Measurements from ENCODE around the gene LPAR1.

Gene LPAR1

GRCh38 chr9:110967196-110967595, 71.1 kb downstream of the LPAR1 start:
- Histone ChIP-seq H2AFZ (ENCODE audit: low read length) (no peak overlapping the region), H3K9ac (ENCODE audit: low read depth, low read length, poor library complexity, severe bottlenecking) (no peak overlapping the region), H3K79me2 (ENCODE audit: insufficient read depth, low read length) (no peaks in the 10 kb centered on the region), H3K4me3 (ENCODE audit: low read length, poor library complexity, severe bottlenecking) (no peak overlapping the region), H3K27me3 (ENCODE audit: insufficient read depth, low read length, poor library complexity, severe bottlenecking) (no peaks in the 10 kb centered on the region), H4K20me1 (ENCODE audit: insufficient read depth, low read length, poor library complexity, severe bottlenecking) (no peaks in the 10 kb centered on the region), H3K9me2 (replicated peaks; ENCODE audit: low read depth, low read length) (no peaks in the 10 kb centered on the region), H3K9me3 (ENCODE audit: insufficient read depth, low read depth, low read length) (no peaks in the 10 kb centered on the region), H3K36me3 (ENCODE audit: insufficient read depth, low read length) (no peaks in the 10 kb centered on the region), H3F3A (ENCODE audit: low read depth) (no peaks in the 10 kb centered on the region), H3K4me2 (ENCODE audit: low read depth, low read length, poor library complexity, severe bottlenecking) (no peak overlapping the region), H3K4me1 (ENCODE audit: insufficient read depth, low read length, poor library complexity, severe bottlenecking) (no peaks in the 10 kb centered on the region)
- no peak for TF ChIP-seq CTCF (conservative IDR thresholded peaks at IDR 0.05; ENCODE audit: low read length)
- TF ChIP-seq EZH2phosphoT487 (IDR thresholded peaks at IDR 0.05; ENCODE audit: borderline replicate concordance) = no peak

- Histone ChIP-seq H3K27me3 (ENCODE audit: insufficient read depth, low read length, poor library complexity, severe bottlenecking) (no peaks in the 10 kb centered on the region), H3K36me3 (ENCODE audit: insufficient read depth, low read length) (no peaks in the 10 kb centered on the region), H3K9ac (ENCODE audit: low read depth, low read length, poor library complexity, severe bottlenecking) (no peak overlapping the region), H4K20me1 (ENCODE audit: insufficient read depth, low read length, poor library complexity, severe bottlenecking) (no peaks in the 10 kb centered on the region), H3K4me2 (ENCODE audit: low read depth, low read length, poor library complexity, severe bottlenecking) (no peak overlapping the region), H3K79me2 (ENCODE audit: insufficient read depth, low read length) (no peaks in the 10 kb centered on the region), H3K4me3 (ENCODE audit: low read length, poor library complexity, severe bottlenecking) (no peak overlapping the region), H2AFZ (ENCODE audit: low read length) (no peak overlapping the region), H3K9me2 (replicated peaks; ENCODE audit: low read depth, low read length) (no peaks in the 10 kb centered on the region), H3K9me3 (ENCODE audit: insufficient read depth, low read depth, low read length) (0 out of 2 replicates have a peak, but pooled peaks cover 5% of the 10 kb centered on the region), H3F3A (ENCODE audit: low read depth) (no peaks in the 10 kb centered on the region), H3K4me1 (ENCODE audit: insufficient read depth, low read length, poor library complexity, severe bottlenecking) (no peaks in the 10 kb centered on the region)
- TF ChIP-seq CTCF (conservative IDR thresholded peaks at IDR 0.05; ENCODE audit: low read length) (no peak), EZH2phosphoT487 (IDR thresholded peaks at IDR 0.05; ENCODE audit: borderline replicate concordance) (no peak)
These were observed 78.0 kb downstream of the LPAR1 start for GRCh38 chr9:110960288-110960687.

GRCh38 chr9:110958847-110959246, 79.4 kb downstream of the LPAR1 start:
- 0 out of 2 replicates have a peak, but pooled peaks cover 5% of the 10 kb centered on the region for H3K9me3 ChIP-seq (ENCODE audit: insufficient read depth, low read depth, low read length)
- no peaks in the 10 kb centered on the region for H3K27me3 ChIP-seq (ENCODE audit: insufficient read depth, low read length, poor library complexity, severe bottlenecking)
- H3K36me3 ChIP-seq (ENCODE audit: insufficient read depth, low read length) = no peaks in the 10 kb centered on the region
- TF ChIP-seq EZH2phosphoT487 (IDR thresholded peaks at IDR 0.05; ENCODE audit: borderline replicate concordance) (no peak), CTCF (conservative IDR thresholded peaks at IDR 0.05; ENCODE audit: low read length) (no peak)
- no peaks in the 10 kb centered on the region for H3F3A ChIP-seq (ENCODE audit: low read depth)
- no peak overlapping the region for H2AFZ ChIP-seq (ENCODE audit: low read length)
- no peak overlapping the region for H3K4me2 ChIP-seq (ENCODE audit: low read depth, low read length, poor library complexity, severe bottlenecking)
- no peaks in the 10 kb centered on the region for H3K79me2 ChIP-seq (ENCODE audit: insufficient read depth, low read length)
- H3K4me3 ChIP-seq (ENCODE audit: low read length, poor library complexity, severe bottlenecking) = no peak overlapping the region
- H3K4me1 ChIP-seq (ENCODE audit: insufficient read depth, low read length, poor library complexity, severe bottlenecking) = no peaks in the 10 kb centered on the region
- no peaks in the 10 kb centered on the region for H4K20me1 ChIP-seq (ENCODE audit: insufficient read depth, low read length, poor library complexity, severe bottlenecking)
- no peaks in the 10 kb centered on the region for H3K9me2 ChIP-seq (replicated peaks; ENCODE audit: low read depth, low read length)
- H3K9ac ChIP-seq (ENCODE audit: low read depth, low read length, poor library complexity, severe bottlenecking) = no peak overlapping the region
